HG03095 (cell line): Measurements from ENCODE around the gene OR2S2.
"Not testable (repeated sequence)": the region's sequence is repeated elsewhere in the genome, so short reads cannot be mapped to it uniquely, and the experiment has no call there.

Source experiments
- ATAC-seq: cut with Tn5 transposase; IDR thresholded peaks from one replicate; pipeline ENCODE4 v1.9.1; 2021; ENCODE audit warnings: moderate library complexity; ENCODE audit not compliant: unreplicated experiment

Gene OR2S2

GRCh38 chr9:35935261-35935660 is 22.7 kb downstream of the OR2S2 start:
- ATAC-seq, result no peak

GRCh38 chr9:35934069-35934468 is 23.9 kb downstream of the OR2S2 start:
- not testable (repeated sequence) for ATAC-seq

- no peak for ATAC-seq
Observed at GRCh38 chr9:35933550-35934067, 24.3 kb downstream of the OR2S2 start.

- ATAC-seq, result no peak
Observed at GRCh38 chr9:35932735-35933134, 25.2 kb downstream of the OR2S2 start.

GRCh38 chr9:35930989-35931388 is 27.0 kb downstream of the OR2S2 start:
- no peak for ATAC-seq

- no peak for ATAC-seq
Observed at GRCh38 chr9:35930521-35930920, 27.4 kb downstream of the OR2S2 start.

GRCh38 chr9:35929453-35929718 is 28.6 kb downstream of the OR2S2 start:
- no peak for ATAC-seq

- ATAC-seq, result no peak
Observed at GRCh38 chr9:35928591-35929452, 29.1 kb downstream of the OR2S2 start.

GRCh38 chr9:35923927-35924763 is 33.8 kb downstream of the OR2S2 start:
- no peak for ATAC-seq

- ATAC-seq, result no peak
Observed at GRCh38 chr9:35923598-35923926, 34.4 kb downstream of the OR2S2 start.

GRCh38 chr9:35920051-35920620 is 37.8 kb downstream of the OR2S2 start:
- ATAC-seq, result no peak

GRCh38 chr9:35919212-35920008 is 38.5 kb downstream of the OR2S2 start:
- ATAC-seq, result no peak

GRCh38 chr9:35918780-35919179 is 39.2 kb downstream of the OR2S2 start:
- no peak for ATAC-seq

- no peak for ATAC-seq
Observed at GRCh38 chr9:35917261-35917660, 40.7 kb downstream of the OR2S2 start.

GRCh38 chr9:35915681-35916294 is 42.2 kb downstream of the OR2S2 start:
- no peak for ATAC-seq

GRCh38 chr9:35914301-35914807 is 43.6 kb downstream of the OR2S2 start:
- ATAC-seq, result no peak

GRCh38 chr9:35913429-35913828 is 44.5 kb downstream of the OR2S2 start:
- not testable (repeated sequence) for ATAC-seq

GRCh38 chr9:35912791-35913400 is 45.1 kb downstream of the OR2S2 start:
- ATAC-seq, result no peak

GRCh38 chr9:35911690-35912089 is 46.3 kb downstream of the OR2S2 start:
- no peak for ATAC-seq
